Body of pancreas (tissue), 4 donors: ENCODE measurements around the gene TAGLN2. TPM values are rescaled to one million over a fixed set of nuclear protein-coding genes. Genes with fewer than 3 reads are reported as not detected.

Experiments used
- ATAC-seq: fragments of 150-250 bp; one replicate; pipeline ENCODE4 v1.9.1; 2016
- DNase-seq, 4 donors: peaks; one replicate each; pipeline ENCODE4 v3.0.0-alpha.2; 2019
- H3K27ac ChIP-seq, 4 donors: fragments of 200-600 bp; sonication (generic); 1 replicate in 3 of 4; 2 replicates in 1 of 4; pipeline versions ENCODE4 v1.5.1 to v1.6.1; 2016 to 2019; ENCODE audit warnings: mild to moderate bottlenecking in 1 of 4, mixed read lengths in 1 of 4, moderate library complexity in 1 of 4
- H3K27me3 ChIP-seq, 2 donors: fragments of 200-600 bp; sonication (generic); one replicate each; pipeline ENCODE4 v1.6.0; 2016; ENCODE audit warnings: mild to moderate bottlenecking in 1 of 2
- H3K36me3 ChIP-seq, 2 donors: fragments of 200-600 bp; sonication (generic); replicated peaks in 1 of 2; 2 replicates each; pipeline ENCODE4 v1.5.1; 2016; ENCODE audit warnings: low read depth in 2 of 2; ENCODE audit not compliant: insufficient read depth in 1 of 2
- H3K4me1 ChIP-seq: fragments of 200-600 bp; sonication (generic); one replicate; pipeline ENCODE4 v1.6.0; 2016
- H3K4me3 ChIP-seq, 2 donors: fragments of 200-600 bp; sonication (generic); 1 replicate in 1 of 2; 2 replicates in 1 of 2; pipeline ENCODE4 v1.5.1; 2016 to 2019
- H3K9me3 ChIP-seq, 3 donors: fragments of 200-600 bp; sonication (generic); 1 replicate in 2 of 3; 2 replicates in 1 of 3; pipeline ENCODE4 v1.5.1; 2016
- CTCF ChIP-seq, 7 experiments: fragments of 450-650 bp in 4 of 7; fragments of 200-600 bp in 3 of 7; sonication (generic) in 3 of 7; IDR thresholded peaks; one replicate each; pipeline ENCODE4 v1.5.1; 2016 to 2019; ENCODE audit warnings: antibody characterized with exemption in 7 of 7
- POLR2A ChIP-seq, 3 donors: fragments of 450-650 bp; IDR thresholded peaks; one replicate each; pipeline ENCODE4 v1.6.1; 2016; ENCODE audit warnings: antibody characterized with exemption in 3 of 3, mild to moderate bottlenecking in 2 of 3
- WGBS, 2 donors: methylation state at CpG; one replicate each; pipeline ENCODE4 v1.1.5; 2017; 5-methylcytosine and 5-hydroxymethylcytosine counted together
- intact Hi-C: fragments of 100-400 bp; cut with DNase I; formaldehyde crosslinking; loops from one replicate; pipeline ENCODE4 v1.15.1; 2023
- total RNA-seq, 2 donors: library from RNA; depleted of rRNA; stranded (reverse); fragments of >200 nt; gene quantifications; one replicate each; pipeline ENCODE4 v1.1.0, GENCODE V29; 2016

Gene TAGLN2
- total RNA-seq, 2 donors from 2014 or later, result 63.0 to 118 TPM

- no peak for DNase-seq
- H3K4me3 ChIP-seq, result no peak overlapping the region
- no peak overlapping the region for H3K27ac ChIP-seq
- H3K9me3 ChIP-seq, result no peaks in the 10 kb centered on the region
- no peaks in the 10 kb centered on the region for H3K36me3 ChIP-seq
- H3K4me1 ChIP-seq, result peaks cover 12% of the 10 kb centered on the region
- intact Hi-C loops, result loop anchor here (5.0 kb wide), 1 partner anchor 147 kb away; no protein-coding TSS in a partner anchor
- no peaks in the 10 kb centered on the region for H3K27me3 ChIP-seq
- WGBS, 2 donors, result 90 to 92% methylated on average over 11 of the region's 11 CpGs
- TF ChIP-seq POLR2A (IDR thresholded peaks at IDR 0.05) (no peak), CTCF (IDR thresholded peaks at IDR 0.05) (no peak)
- ATAC-seq, result no peak
Measured at GRCh38 chr1:159940006-159940620, 14.8 kb upstream of the TAGLN2 start.

- no peak for ATAC-seq
- Histone ChIP-seq H3K9me3 (no peaks in the 10 kb centered on the region), H3K4me3 (no peak overlapping the region), H3K36me3 (no peaks in the 10 kb centered on the region), H3K27me3 (no peaks in the 10 kb centered on the region), H3K27ac (no peak overlapping the region), H3K4me1 (peaks cover 8% of the 10 kb centered on the region)
- TF ChIP-seq POLR2A (IDR thresholded peaks at IDR 0.05), result no peak
- no peak for TF ChIP-seq CTCF (IDR thresholded peaks at IDR 0.05)
- no peak for DNase-seq
- 59 to 64% methylated on average over 3 of the region's 3 CpGs for WGBS, 2 donors
- intact Hi-C loops, result loop anchor here (5.0 kb wide), 1 partner anchor 148 kb away; no protein-coding TSS in a partner anchor
Measured at GRCh38 chr1:159939678-159940002, 14.3 kb upstream of the TAGLN2 start.

- Histone ChIP-seq H3K4me1 (peaks cover 8% of the 10 kb centered on the region), H3K4me3 (no peak overlapping the region), H3K27me3 (no peaks in the 10 kb centered on the region), H3K9me3 (no peaks in the 10 kb centered on the region), H3K36me3 (no peaks in the 10 kb centered on the region), H3K27ac (no peak overlapping the region)
- ATAC-seq, result no peak
- intact Hi-C loops, result no loop called here
- WGBS, 2 donors, result 68 to 82% methylated on average over 6 of the region's 6 CpGs
- no peak for TF ChIP-seq POLR2A (IDR thresholded peaks at IDR 0.05)
- TF ChIP-seq CTCF (IDR thresholded peaks at IDR 0.05), result no peak
- DNase-seq, result no peak
Measured at GRCh38 chr1:159938905-159939677, 13.8 kb upstream of the TAGLN2 start.

- WGBS, 2 donors, result 37 to 55% methylated on average over 3 to 7 of the region's 7 CpGs
- peaks cover 8% of the 10 kb centered on the region for H3K4me1 ChIP-seq
- no peak for ATAC-seq
- H3K9me3 ChIP-seq, result no peaks in the 10 kb centered on the region
- TF ChIP-seq CTCF (IDR thresholded peaks at IDR 0.05), result no peak
- no peak for TF ChIP-seq POLR2A (IDR thresholded peaks at IDR 0.05)
- H3K27me3 ChIP-seq, result no peaks in the 10 kb centered on the region
- no peaks in the 10 kb centered on the region for H3K36me3 ChIP-seq
- no peak overlapping the region for H3K4me3 ChIP-seq
- DNase-seq, result no peak
- H3K27ac ChIP-seq, result no peak overlapping the region
- intact Hi-C loops, result no loop called here
Measured at GRCh38 chr1:159938211-159938852, 13.0 kb upstream of the TAGLN2 start.
